ENCODE results near the gene COPS4. TPM values are rescaled to one million over a fixed set of nuclear protein-coding genes. Genes with fewer than 3 reads are reported as not detected.
A peak's percentile ranks its signal among the peaks of the same experiment; 100 is the strongest.
"Not testable (repeated sequence)": the region's sequence is repeated elsewhere in the genome, so short reads cannot be mapped to it uniquely, and the experiment has no call there.

Gene COPS4
- total RNA-seq, 6 donors from 2014 or later: 9.4 to 50.9 (median 33.3) TPM

DNA sequence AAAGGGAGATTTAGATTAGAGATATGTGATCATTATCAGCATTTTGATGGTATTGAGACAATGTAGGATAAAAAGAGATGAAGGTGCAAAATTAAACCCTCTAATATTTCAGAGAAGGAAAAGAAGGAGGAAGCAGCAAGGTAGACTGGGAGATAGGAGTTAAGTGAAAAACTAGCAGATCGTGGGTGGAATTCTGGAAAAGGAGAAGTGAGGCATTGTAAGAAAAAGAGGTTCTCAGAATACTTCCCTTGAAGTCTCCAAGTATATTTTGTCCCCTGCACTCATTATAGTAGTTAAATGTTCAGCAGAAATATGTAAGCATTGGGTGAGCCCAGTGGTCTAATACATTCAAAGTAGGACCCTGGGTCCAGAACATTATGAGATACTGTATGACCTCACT lies 30.3 kb downstream of the COPS4 start:
- Histone ChIP-seq H3K9me3 (no peaks in the 10 kb centered on the region), H3K4me3 (no peak overlapping the region), H3K4me1 (no peaks in the 10 kb centered on the region), H3K27me3 (no peaks in the 10 kb centered on the region), H3K27ac (no peak overlapping the region), H3K36me3 (peaks cover 17 to 90% (median 37%) of the 10 kb centered on the region in 4 donors)
- no peak for DNase-seq
- no peak for TF ChIP-seq POLR2AphosphoS5 (IDR thresholded peaks at IDR 0.05)
- TF ChIP-seq EP300 (IDR thresholded peaks at IDR 0.05): no peak
- no peak for TF ChIP-seq POLR2A (IDR thresholded peaks at IDR 0.05)
- TF ChIP-seq, protein P1, sequence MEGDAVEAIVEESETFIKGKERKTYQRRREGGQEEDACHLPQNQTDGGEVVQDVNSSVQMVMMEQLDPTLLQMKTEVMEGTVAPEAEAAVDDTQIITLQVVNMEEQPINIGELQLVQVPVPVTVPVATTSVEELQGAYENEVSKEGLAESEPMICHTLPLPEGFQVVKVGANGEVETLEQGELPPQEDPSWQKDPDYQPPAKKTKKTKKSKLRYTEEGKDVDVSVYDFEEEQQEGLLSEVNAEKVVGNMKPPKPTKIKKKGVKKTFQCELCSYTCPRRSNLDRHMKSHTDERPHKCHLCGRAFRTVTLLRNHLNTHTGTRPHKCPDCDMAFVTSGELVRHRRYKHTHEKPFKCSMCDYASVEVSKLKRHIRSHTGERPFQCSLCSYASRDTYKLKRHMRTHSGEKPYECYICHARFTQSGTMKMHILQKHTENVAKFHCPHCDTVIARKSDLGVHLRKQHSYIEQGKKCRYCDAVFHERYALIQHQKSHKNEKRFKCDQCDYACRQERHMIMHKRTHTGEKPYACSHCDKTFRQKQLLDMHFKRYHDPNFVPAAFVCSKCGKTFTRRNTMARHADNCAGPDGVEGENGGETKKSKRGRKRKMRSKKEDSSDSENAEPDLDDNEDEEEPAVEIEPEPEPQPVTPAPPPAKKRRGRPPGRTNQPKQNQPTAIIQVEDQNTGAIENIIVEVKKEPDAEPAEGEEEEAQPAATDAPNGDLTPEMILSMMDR (IDR thresholded peaks at IDR 0.05): no peak
- 70 to 83% methylated on average over 1 of the region's 1 CpG for WGBS, 2 donors
- no peak for ATAC-seq (ENCODE audit: low FRiP score in 2 of 2)

DNA sequence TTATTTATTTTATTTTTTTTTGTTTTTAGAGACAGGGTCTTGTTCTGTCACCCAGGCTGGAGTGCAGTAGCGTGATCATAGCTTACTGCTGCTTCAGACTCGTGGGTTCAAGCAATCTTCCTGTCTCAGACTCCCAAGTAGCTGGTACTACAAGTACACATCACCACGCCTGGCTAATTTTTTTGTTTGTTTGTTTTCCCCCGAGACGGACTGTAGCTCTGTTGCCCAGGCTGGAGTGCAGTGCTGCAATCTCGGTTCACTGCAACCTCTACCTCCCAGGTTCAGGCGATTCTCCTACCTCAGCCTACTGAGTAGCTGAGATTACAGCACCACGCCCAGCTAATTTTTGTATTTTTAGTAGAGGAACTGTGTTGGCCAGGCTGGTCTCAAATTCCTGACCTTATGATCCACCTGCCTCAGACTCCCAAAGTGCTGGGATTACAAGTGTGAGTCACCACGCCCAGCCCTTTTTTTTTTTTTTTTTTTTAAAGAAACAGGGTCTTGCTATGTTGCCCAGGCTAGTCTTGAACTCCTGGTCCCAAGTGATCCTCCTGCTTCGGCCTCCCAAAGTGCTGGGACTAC lies 32.2 kb downstream of the COPS4 start:
- Histone ChIP-seq H3K9me3 (no peaks in the 10 kb centered on the region), H3K36me3 (peaks cover 17 to 93% (median 38%) of the 10 kb centered on the region in 4 donors)
- DNase-seq: no peak

DNA sequence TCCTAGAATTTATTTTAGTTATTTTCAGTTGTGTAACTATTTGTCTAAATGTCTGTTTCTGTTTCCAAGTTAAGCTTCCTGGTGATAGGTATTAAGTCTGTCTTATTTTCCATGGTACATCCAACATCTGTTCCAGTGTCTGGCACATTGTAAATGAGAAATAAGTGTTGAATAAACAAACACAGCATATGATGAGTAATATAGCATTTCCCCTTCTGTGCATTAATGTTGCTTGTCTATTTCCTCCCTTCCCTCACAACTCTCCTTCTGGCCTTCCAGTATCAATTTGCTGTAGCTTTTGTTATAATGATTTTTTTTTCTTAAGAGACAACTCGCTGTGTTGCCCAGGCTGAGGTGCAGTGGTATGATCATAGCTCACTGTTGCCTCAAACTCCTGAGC lies 36.1 kb downstream of the COPS4 start:
- WGBS, 2 donors: 95 to 100% methylated on average over 1 of the region's 1 CpG
- Histone ChIP-seq H3K4me1 (no peaks in the 10 kb centered on the region), H3K27ac (no peak overlapping the region), H3K36me3 (peaks cover 8 to 75% (median 27%) of the 10 kb centered on the region in 4 donors), H3K4me3 (no peak overlapping the region), H3K27me3 (no peaks in the 10 kb centered on the region), H3K9me3 (no peaks in the 10 kb centered on the region)
- ATAC-seq (ENCODE audit: low FRiP score in 2 of 2) (no peak), DNase-seq (no peak)
- TF ChIP-seq POLR2A (IDR thresholded peaks at IDR 0.05) (no peak), EP300 (IDR thresholded peaks at IDR 0.05) (no peak), POLR2AphosphoS5 (IDR thresholded peaks at IDR 0.05) (no peak)
- TF ChIP-seq, protein P1 (IDR thresholded peaks at IDR 0.05): no peak

More for the DNA sequence above, 32.2 kb downstream of the COPS4 start:
- ATAC-seq (ENCODE audit: low FRiP score in 2 of 2): no peak
- Histone ChIP-seq H3K27ac (no peak overlapping the region), H3K4me3 (no peak overlapping the region), H3K27me3 (no peaks in the 10 kb centered on the region), H3K4me1 (no peaks in the 10 kb centered on the region)
- WGBS, 2 donors: 89 to 90% methylated on average over 10 of the region's 10 CpGs
- TF ChIP-seq POLR2A (IDR thresholded peaks at IDR 0.05): no peak
- no peak for TF ChIP-seq POLR2AphosphoS5 (IDR thresholded peaks at IDR 0.05)

DNA sequence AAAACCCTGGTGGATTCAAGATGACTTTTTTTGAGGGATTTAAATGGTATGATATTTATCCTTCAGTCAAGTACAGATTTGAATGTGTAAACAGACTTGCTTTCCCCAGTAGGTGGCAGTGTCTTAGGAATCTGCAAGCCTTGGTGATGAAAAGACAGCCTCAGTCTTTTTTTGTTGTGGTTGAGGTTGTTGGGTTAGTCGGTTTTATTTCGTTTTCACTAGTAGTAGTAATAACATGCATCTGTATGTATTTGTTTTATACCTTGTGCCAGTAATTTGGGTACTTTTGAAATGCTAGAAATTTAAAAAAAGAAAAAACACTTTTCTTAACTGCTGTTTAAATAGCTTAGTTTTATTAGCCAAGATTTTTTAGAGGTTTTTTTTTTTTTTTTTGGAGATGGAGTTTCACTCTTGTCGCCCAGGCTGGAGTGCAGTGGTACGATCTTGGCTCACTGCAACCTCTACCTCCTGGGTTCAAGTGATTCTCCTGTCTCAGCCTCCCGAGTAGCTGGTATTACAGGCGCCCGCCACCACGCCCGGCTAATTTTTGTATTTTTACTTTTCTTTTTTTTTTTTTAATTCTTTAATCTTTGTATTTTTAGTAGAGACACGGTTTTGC lies 39.2 kb downstream of the COPS4 start:
- TF ChIP-seq POLR2A (IDR thresholded peaks at IDR 0.05): no peak
- TF ChIP-seq, protein P1 (IDR thresholded peaks at IDR 0.05): peak; percentile 42 to 76 (median 56)
- no peak for TF ChIP-seq EP300 (IDR thresholded peaks at IDR 0.05)
- no peak for TF ChIP-seq POLR2AphosphoS5 (IDR thresholded peaks at IDR 0.05)
- ATAC-seq (ENCODE audit: low FRiP score in 2 of 2) (peak in 1 of 2 donors; percentile 77), DNase-seq (no peak)
- no peaks in the 10 kb centered on the region for H3K9me3 ChIP-seq
- no peaks in the 10 kb centered on the region for H3K4me1 ChIP-seq
- no peak overlapping the region for H3K4me3 ChIP-seq
- no peak overlapping the region for H3K27ac ChIP-seq
- H3K27me3 ChIP-seq: no peaks in the 10 kb centered on the region
- 79 to 80% methylated on average over 10 of the region's 10 CpGs for WGBS, 2 donors
- peaks cover 0 to 48% (median 20%) of the 10 kb centered on the region in 4 donors for H3K36me3 ChIP-seq

DNA sequence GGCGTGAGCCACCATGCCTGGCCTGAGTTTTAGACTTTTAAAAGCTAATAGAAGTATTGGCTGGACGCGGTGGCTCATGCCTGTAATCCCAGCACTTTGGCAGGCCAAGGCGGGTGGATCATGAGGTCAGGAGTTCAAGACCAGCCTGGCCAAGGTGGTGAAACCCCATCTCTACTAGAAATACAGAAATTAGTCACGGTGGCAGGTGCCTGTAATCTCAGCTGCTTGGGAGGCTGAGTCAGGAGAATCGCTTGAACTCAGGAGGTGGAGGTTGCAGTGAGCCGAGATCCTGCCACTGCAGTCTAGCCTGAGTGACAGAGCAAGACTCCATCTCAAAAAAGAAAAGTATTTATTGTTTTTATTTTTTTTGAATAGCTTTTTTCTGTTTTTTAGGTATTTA lies 39.8 kb downstream of the COPS4 start:
- WGBS, 2 donors: 91 to 96% methylated on average over 7 of the region's 7 CpGs
- H3K4me3 ChIP-seq; H3K27me3 ChIP-seq; DNase-seq; H3K9me3 ChIP-seq; H3K27ac ChIP-seq; H3K4me1 ChIP-seq; ATAC-seq (ENCODE audit: low FRiP score in 2 of 2): not testable (repeated sequence)
- H3K36me3 ChIP-seq: peaks cover 0 to 44% (median 19%) of the 10 kb centered on the region in 4 donors

Data from upper lobe of left lung (tissue), 6 donors.